ENCODE measurements around the gene NT5DC1.

GRCh38 chr6:116190550-116190949 is 89.9 kb downstream of the NT5DC1 start:
- TF ChIP-seq CTCF (IDR thresholded peaks at IDR 0.05 in 4 of 5, conservative IDR thresholded peaks at IDR 0.05 in 1 of 5) (no peak), POLR2A (IDR thresholded peaks at IDR 0.05) (no peak)
